ENCODE measurements around the gene DCBLD1. TPM values are rescaled to one million over a fixed set of nuclear protein-coding genes. Genes with fewer than 3 reads are reported as not detected.
A peak's percentile ranks its signal among the peaks of the same experiment; 100 is the strongest.

DCBLD1 gene
- total RNA-seq, 1 experiment from 2014 or later = 10.1 TPM

- in situ Hi-C loops (cut with HindIII; ENCODE audit: low pct_unique_long_range_greater_than_20kb, low sequenced_read_pairs) = no loop called here
Measured at GRCh38 chr6:117493470-117493869, 11.0 kb downstream of the DCBLD1 start.

GRCh38 chr6:117494283-117494682, 11.8 kb downstream of the DCBLD1 start:
- in situ Hi-C loops (cut with HindIII; ENCODE audit: low pct_unique_long_range_greater_than_20kb, low sequenced_read_pairs) = no loop called here
- DNase-seq (ENCODE audit: low read depth, low spot score) = no peak

More at GRCh38 chr6:117493470-117493869, 11.0 kb downstream of the DCBLD1 start:
- DNase-seq (ENCODE audit: low read depth, low spot score) = no peak

- peak; percentile 35 for DNase-seq (ENCODE audit: low read depth, low spot score)
- in situ Hi-C loops (cut with HindIII; ENCODE audit: low pct_unique_long_range_greater_than_20kb, low sequenced_read_pairs) = no loop called here
Measured at GRCh38 chr6:117494694-117495318, 12.3 kb downstream of the DCBLD1 start.

GRCh38 chr6:117495425-117495824, 13.0 kb downstream of the DCBLD1 start:
- no peak for DNase-seq (ENCODE audit: low read depth, low spot score)
- in situ Hi-C loops (cut with HindIII; ENCODE audit: low pct_unique_long_range_greater_than_20kb, low sequenced_read_pairs) = no loop called here

- in situ Hi-C loops (cut with HindIII; ENCODE audit: low pct_unique_long_range_greater_than_20kb, low sequenced_read_pairs) = no loop called here
- DNase-seq (ENCODE audit: low read depth, low spot score) = no peak
Measured at GRCh38 chr6:117495869-117496268, 13.4 kb downstream of the DCBLD1 start.

- no peak for DNase-seq (ENCODE audit: low read depth, low spot score)
- in situ Hi-C loops (cut with HindIII; ENCODE audit: low pct_unique_long_range_greater_than_20kb, low sequenced_read_pairs) = no loop called here
Measured at GRCh38 chr6:117496383-117496990, 14.0 kb downstream of the DCBLD1 start.

- no peak for DNase-seq (ENCODE audit: low read depth, low spot score)
- in situ Hi-C loops (cut with HindIII; ENCODE audit: low pct_unique_long_range_greater_than_20kb, low sequenced_read_pairs) = no loop called here
Measured at GRCh38 chr6:117497237-117497636, 14.8 kb downstream of the DCBLD1 start.

- in situ Hi-C loops (cut with HindIII; ENCODE audit: low pct_unique_long_range_greater_than_20kb, low sequenced_read_pairs) = no loop called here
- DNase-seq (ENCODE audit: low read depth, low spot score) = peak; percentile 68
Measured at GRCh38 chr6:117498159-117498558, 15.7 kb downstream of the DCBLD1 start.

GRCh38 chr6:117501722-117502121, 19.2 kb downstream of the DCBLD1 start:
- in situ Hi-C loops (cut with HindIII; ENCODE audit: low pct_unique_long_range_greater_than_20kb, low sequenced_read_pairs) = no loop called here
- DNase-seq (ENCODE audit: low read depth, low spot score) = no peak

- in situ Hi-C loops (cut with HindIII; ENCODE audit: low pct_unique_long_range_greater_than_20kb, low sequenced_read_pairs) = no loop called here
- DNase-seq (ENCODE audit: low read depth, low spot score) = no peak
Measured at GRCh38 chr6:117502580-117502979, 20.1 kb downstream of the DCBLD1 start.

GRCh38 chr6:117503211-117503610, 20.7 kb downstream of the DCBLD1 start:
- in situ Hi-C loops (cut with HindIII; ENCODE audit: low pct_unique_long_range_greater_than_20kb, low sequenced_read_pairs) = no loop called here
- no peak for DNase-seq (ENCODE audit: low read depth, low spot score)

- no peak for DNase-seq (ENCODE audit: low read depth, low spot score)
- in situ Hi-C loops (cut with HindIII; ENCODE audit: low pct_unique_long_range_greater_than_20kb, low sequenced_read_pairs) = no loop called here
Measured at GRCh38 chr6:117504478-117505144, 22.1 kb downstream of the DCBLD1 start.

GRCh38 chr6:117505311-117505710, 22.8 kb downstream of the DCBLD1 start:
- DNase-seq (ENCODE audit: low read depth, low spot score) = no peak
- in situ Hi-C loops (cut with HindIII; ENCODE audit: low pct_unique_long_range_greater_than_20kb, low sequenced_read_pairs) = no loop called here

GRCh38 chr6:117506180-117506835, 23.8 kb downstream of the DCBLD1 start:
- no peak for DNase-seq (ENCODE audit: low read depth, low spot score)
- in situ Hi-C loops (cut with HindIII; ENCODE audit: low pct_unique_long_range_greater_than_20kb, low sequenced_read_pairs) = no loop called here

- in situ Hi-C loops (cut with HindIII; ENCODE audit: low pct_unique_long_range_greater_than_20kb, low sequenced_read_pairs) = no loop called here
- DNase-seq (ENCODE audit: low read depth, low spot score) = no peak
Measured at GRCh38 chr6:117506907-117507306, 24.4 kb downstream of the DCBLD1 start.

- in situ Hi-C loops (cut with HindIII; ENCODE audit: low pct_unique_long_range_greater_than_20kb, low sequenced_read_pairs) = no loop called here
- DNase-seq (ENCODE audit: low read depth, low spot score) = no peak
Measured at GRCh38 chr6:117508450-117508971, 26.0 kb downstream of the DCBLD1 start.

- no peak for DNase-seq (ENCODE audit: low read depth, low spot score)
- in situ Hi-C loops (cut with HindIII; ENCODE audit: low pct_unique_long_range_greater_than_20kb, low sequenced_read_pairs) = no loop called here
Measured at GRCh38 chr6:117509021-117509420, 26.5 kb downstream of the DCBLD1 start.

GRCh38 chr6:117512056-117512828, 29.8 kb downstream of the DCBLD1 start:
- no peak for DNase-seq (ENCODE audit: low read depth, low spot score)
- in situ Hi-C loops (cut with HindIII; ENCODE audit: low pct_unique_long_range_greater_than_20kb, low sequenced_read_pairs) = no loop called here

Measured in SK-MEL-5 (cell line).